Cortex of kidney (tissue), 1 donor: ENCODE results near the gene SLC19A2.
"Not testable (repeated sequence)": the region's sequence is repeated elsewhere in the genome, so short reads cannot be mapped to it uniquely, and the experiment has no call there.

ENCODE experiments used
- DNase-seq: peaks from one replicate; lab custom pipeline; 2025; lab: John Stamatoyannopoulos, UW

Gene SLC19A2

GRCh38 chr1:169485431-169486280 is at the start of gene SLC19A2:
Gene SLC19A2 (minus strand): TSS chr1:169485944. CDS start chr1:169485766, 178 bp downstream.
- DNase-seq, result peak; percentile 92

GRCh38 chr1:169534653-169535052 is 48.9 kb upstream of the SLC19A2 start:
- DNase-seq, result no peak

GRCh38 chr1:169533528-169534190 is 47.9 kb upstream of the SLC19A2 start:
- not testable (repeated sequence) for DNase-seq

- no peak for DNase-seq
Measured at GRCh38 chr1:169530448-169530847, 44.7 kb upstream of the SLC19A2 start.

- DNase-seq, result no peak
Measured at GRCh38 chr1:169529068-169529642, 43.4 kb upstream of the SLC19A2 start.

- DNase-seq, result no peak
Measured at GRCh38 chr1:169528215-169529067, 42.7 kb upstream of the SLC19A2 start.

GRCh38 chr1:169527451-169528214 is 41.9 kb upstream of the SLC19A2 start:
- no peak for DNase-seq

GRCh38 chr1:169527001-169527400 is 41.3 kb upstream of the SLC19A2 start:
- no peak for DNase-seq

GRCh38 chr1:169526120-169526832 is 40.5 kb upstream of the SLC19A2 start:
- no peak for DNase-seq

GRCh38 chr1:169525391-169525790 is 39.6 kb upstream of the SLC19A2 start:
- DNase-seq, result no peak

GRCh38 chr1:169523904-169524303 is 38.2 kb upstream of the SLC19A2 start:
- no peak for DNase-seq

GRCh38 chr1:169521226-169521625 is 35.5 kb upstream of the SLC19A2 start:
- no peak for DNase-seq

- DNase-seq, result no peak
Measured at GRCh38 chr1:169517558-169518186, 31.9 kb upstream of the SLC19A2 start.

- DNase-seq, result no peak
Measured at GRCh38 chr1:169515641-169516040, 29.9 kb upstream of the SLC19A2 start.

- DNase-seq, result no peak
Measured at GRCh38 chr1:169514566-169515270, 29.0 kb upstream of the SLC19A2 start.

- no peak for DNase-seq
Measured at GRCh38 chr1:169513208-169513607, 27.5 kb upstream of the SLC19A2 start.

- no peak for DNase-seq
Measured at GRCh38 chr1:169511316-169512005, 25.7 kb upstream of the SLC19A2 start.

- DNase-seq, result no peak
Measured at GRCh38 chr1:169510060-169510459, 24.3 kb upstream of the SLC19A2 start.

GRCh38 chr1:169509354-169509753 is 23.6 kb upstream of the SLC19A2 start:
- no peak for DNase-seq
